ENCODE data around the gene COG5.
"Not testable (repeated sequence)": the region's sequence is repeated elsewhere in the genome, so short reads cannot be mapped to it uniquely, and the experiment has no call there.

Gene COG5

GRCh38 chr7:107538001-107538400, 25.7 kb downstream of the COG5 start:
- H3K9me3 ChIP-seq (ENCODE audit: severe bottlenecking) = peaks cover 8% of the 10 kb centered on the region
- H3K36me3 ChIP-seq (ENCODE audit: low read depth) = peaks cover 19% of the 10 kb centered on the region
- ATAC-seq (ENCODE audit: low read depth) = no peak
- DNase-seq (ENCODE audit: low spot score) = no peak
- no peak for TF ChIP-seq CTCF (IDR thresholded peaks at IDR 0.05; ENCODE audit: poor library complexity, severe bottlenecking)
- H3K4me1 ChIP-seq (ENCODE audit: insufficient read depth, poor library complexity, severe bottlenecking) = no peaks in the 10 kb centered on the region
- H3K27me3 ChIP-seq (ENCODE audit: insufficient read depth, poor library complexity, severe bottlenecking) = no peaks in the 10 kb centered on the region
- no peak overlapping the region for H3K4me3 ChIP-seq (ENCODE audit: severe bottlenecking)
- H3K27ac ChIP-seq (ENCODE audit: poor library complexity, severe bottlenecking) = no peak overlapping the region

DNA sequence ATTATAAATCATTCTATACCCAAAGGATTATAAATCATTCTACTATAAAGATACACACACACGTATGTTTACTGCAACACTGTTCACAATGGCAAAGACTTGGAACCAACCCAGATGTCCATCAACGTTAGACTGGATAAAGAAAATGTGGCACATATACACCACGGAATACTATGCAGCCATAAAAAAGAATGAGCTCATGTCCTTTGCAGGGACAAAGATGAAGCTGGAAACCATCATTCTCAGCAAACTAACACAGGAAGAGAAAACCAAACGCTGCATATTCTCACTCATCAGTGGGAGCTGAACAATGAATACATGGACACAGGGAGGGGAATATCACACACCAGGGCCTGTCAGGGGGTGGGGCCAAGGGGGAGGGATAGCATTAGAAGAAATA, 26.5 kb downstream of the COG5 start:
- not testable (repeated sequence) for ATAC-seq (ENCODE audit: low read depth); DNase-seq (ENCODE audit: low spot score); H3K27ac ChIP-seq (ENCODE audit: poor library complexity, severe bottlenecking); H3K4me1 ChIP-seq (ENCODE audit: insufficient read depth, poor library complexity, severe bottlenecking); H3K27me3 ChIP-seq (ENCODE audit: insufficient read depth, poor library complexity, severe bottlenecking); H3K4me3 ChIP-seq (ENCODE audit: severe bottlenecking); H3K9me3 ChIP-seq (ENCODE audit: severe bottlenecking)
- H3K36me3 ChIP-seq (ENCODE audit: low read depth) = peaks cover 19% of the 10 kb centered on the region

GRCh38 chr7:107534139-107534538, 29.6 kb downstream of the COG5 start:
- Histone ChIP-seq H3K27ac (ENCODE audit: poor library complexity, severe bottlenecking) (no peak overlapping the region), H3K27me3 (ENCODE audit: insufficient read depth, poor library complexity, severe bottlenecking) (no peaks in the 10 kb centered on the region), H3K36me3 (ENCODE audit: low read depth) (peaks cover 8% of the 10 kb centered on the region), H3K4me3 (ENCODE audit: severe bottlenecking) (no peak overlapping the region), H3K9me3 (ENCODE audit: severe bottlenecking) (peaks cover 8% of the 10 kb centered on the region), H3K4me1 (ENCODE audit: insufficient read depth, poor library complexity, severe bottlenecking) (peaks cover under 1% of the 10 kb centered on the region)
- ATAC-seq (ENCODE audit: low read depth) (no peak), DNase-seq (ENCODE audit: low spot score) (no peak)
- no peak for TF ChIP-seq CTCF (IDR thresholded peaks at IDR 0.05; ENCODE audit: poor library complexity, severe bottlenecking)

- TF ChIP-seq CTCF (IDR thresholded peaks at IDR 0.05; ENCODE audit: poor library complexity, severe bottlenecking) = no peak
- ATAC-seq (ENCODE audit: low read depth) (no peak), DNase-seq (ENCODE audit: low spot score) (no peak)
- Histone ChIP-seq H3K9me3 (ENCODE audit: severe bottlenecking) (peaks cover 8% of the 10 kb centered on the region), H3K36me3 (ENCODE audit: low read depth) (peaks cover 16% of the 10 kb centered on the region), H3K4me1 (ENCODE audit: insufficient read depth, poor library complexity, severe bottlenecking) (peaks cover 10% of the 10 kb centered on the region), H3K4me3 (ENCODE audit: severe bottlenecking) (no peak overlapping the region), H3K27ac (ENCODE audit: poor library complexity, severe bottlenecking) (no peak overlapping the region), H3K27me3 (ENCODE audit: insufficient read depth, poor library complexity, severe bottlenecking) (no peaks in the 10 kb centered on the region)
These were observed 33.0 kb downstream of the COG5 start for GRCh38 chr7:107530751-107531150.

DNA sequence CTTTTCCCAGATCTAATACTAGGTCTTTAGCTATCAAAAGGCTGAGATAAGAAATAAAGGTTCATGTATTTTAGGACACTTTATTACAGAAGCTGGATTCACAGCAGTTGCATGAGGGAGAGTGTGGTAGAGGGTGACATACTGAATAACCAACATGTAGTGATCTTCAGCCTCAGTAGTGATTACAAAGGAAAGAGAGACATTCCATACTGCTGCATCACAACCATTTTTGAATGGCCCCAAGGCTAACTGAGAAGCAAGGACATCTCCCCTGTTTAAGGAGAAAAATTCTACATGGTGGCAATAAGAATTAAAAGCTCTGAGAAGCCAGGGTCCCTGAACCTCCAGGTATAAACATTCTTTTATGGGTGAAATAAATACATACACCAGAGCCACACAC, 35.3 kb downstream of the COG5 start:
- Histone ChIP-seq H3K36me3 (ENCODE audit: low read depth) (peaks cover 17% of the 10 kb centered on the region), H3K4me1 (ENCODE audit: insufficient read depth, poor library complexity, severe bottlenecking) (peaks cover 10% of the 10 kb centered on the region), H3K9me3 (ENCODE audit: severe bottlenecking) (no peaks in the 10 kb centered on the region), H3K4me3 (ENCODE audit: severe bottlenecking) (no peak overlapping the region), H3K27me3 (ENCODE audit: insufficient read depth, poor library complexity, severe bottlenecking) (no peaks in the 10 kb centered on the region), H3K27ac (ENCODE audit: poor library complexity, severe bottlenecking) (no peak overlapping the region)
- ATAC-seq (ENCODE audit: low read depth) (peak; percentile 92), DNase-seq (ENCODE audit: low spot score) (no peak)
- TF ChIP-seq CTCF (IDR thresholded peaks at IDR 0.05; ENCODE audit: poor library complexity, severe bottlenecking) = no peak
